Pancreas (tissue), 10 donors: ENCODE results near the gene CALCOCO1. TPM values are rescaled to one million over a fixed set of nuclear protein-coding genes. Genes with fewer than 3 reads are reported as not detected.

Experiments
- ATAC-seq, 4 donors: fragments of 200-7000 bp; cut with Tn5 transposase; one replicate each; pipeline versions ENCODE4 v1.8.0 to v1.9.1; 2020; ENCODE audit warnings: mild to moderate bottlenecking in 4 of 4, moderate library complexity in 4 of 4
- DNase-seq, 6 donors: peaks; one replicate each; pipeline ENCODE4 v3.0.0-alpha.2; 2020
- FAIRE-seq: peaks from 2 replicates; lab custom pipeline; 2012; peaks lifted over from hg19 to GRCh38; lab: Jason Lieb, UNC
- H3K27ac ChIP-seq, 4 donors: fragments of 200-600 bp; sonication (generic); 1 replicate in 3 of 4; 2 replicates in 1 of 4; pipeline versions ENCODE4 v1.5.0 to v1.8.0; 2020
- H3K27me3 ChIP-seq, 4 donors: fragments of 200-600 bp; one replicate each; pipeline ENCODE4 v1.8.0; 2021
- H3K36me3 ChIP-seq, 3 donors: fragments of 200-600 bp; sonication (generic) in 1 of 3; one replicate each; pipeline versions ENCODE4 v1.5.0 to v1.8.0; 2020 to 2021
- H3K4me1 ChIP-seq, 3 donors: fragments of 200-600 bp; one replicate each; pipeline ENCODE4 v1.8.0; 2021
- H3K4me3 ChIP-seq, 4 donors: fragments of 200-600 bp; sonication (generic) in 2 of 4; one replicate each; pipeline versions ENCODE4 v1.5.0 to v1.8.0; 2020 to 2021
- H3K9me3 ChIP-seq, 4 donors: fragments of 200-600 bp; one replicate each; pipeline ENCODE4 v1.8.0; 2021
- WGBS, 2 donors: extraction: QIAGEN DNeasy Blood & Tissue Kit; methylation state at CpG; one replicate each; pipeline ENCODE4 v1.1.7; 2013; 5-methylcytosine and 5-hydroxymethylcytosine counted together
- intact Hi-C, 3 donors: fragments of 100-400 bp; cut with DNase I; formaldehyde crosslinking; loops; one replicate each; pipeline versions ENCODE4 v1.11.1 to v1.14.2; 2022
- polyA plus RNA-seq, 2 donors: library from polyadenylated mRNA; stranded (reverse); fragments of 200-250 nt; gene quantifications; one replicate each; pipeline ENCODE4 v1.2.3, GENCODE V29; 2013
- total RNA-seq, 6 donors: library from RNA; stranded (reverse); fragmentation: NEBNext Ultra II Directional in 4 of 6; extraction: Animal tissue kit (Norgen Biotek cat#: 25700) in 4 of 6; gene quantifications; one replicate each; pipeline versions ENCODE4 v1.2.1 to v1.2.4, GENCODE V29; 2021 to 2023
- TF ChIP-seq, protein P1 (sequence below), 4 donors: fragments of 200-600 bp; sonication (generic) in 3 of 4; IDR thresholded peaks; one replicate each; pipeline versions ENCODE4 v1.5.0 to v1.8.0; 2021; ENCODE audit warnings: antibody characterized with exemption in 4 of 4
- donor health status: healthy with polysubstance abuse.
- donor health status: DM: no; HTN: no; CAD: no; lungs with moderate emphysema.
- donor health status: DM: no; HTN: no; CAD: no.
- donor health status: control.
- donor health status: control.
- donor health status: Bipolar disorder and iron deficiency.
- donor health status: DM: yes; HTN: yes; CAD: no.
- donor health status: DM: no; HTN: no; CAD: no.
- donor health status: DM: no; HTN: no; CAD: no.
- donor health status: DM: yes; HTN: yes; CAD: no.

CALCOCO1 gene
- total and polyA plus RNA-seq, 8 donors: 28.2 to 103 (median 75.2) TPM

DNA sequence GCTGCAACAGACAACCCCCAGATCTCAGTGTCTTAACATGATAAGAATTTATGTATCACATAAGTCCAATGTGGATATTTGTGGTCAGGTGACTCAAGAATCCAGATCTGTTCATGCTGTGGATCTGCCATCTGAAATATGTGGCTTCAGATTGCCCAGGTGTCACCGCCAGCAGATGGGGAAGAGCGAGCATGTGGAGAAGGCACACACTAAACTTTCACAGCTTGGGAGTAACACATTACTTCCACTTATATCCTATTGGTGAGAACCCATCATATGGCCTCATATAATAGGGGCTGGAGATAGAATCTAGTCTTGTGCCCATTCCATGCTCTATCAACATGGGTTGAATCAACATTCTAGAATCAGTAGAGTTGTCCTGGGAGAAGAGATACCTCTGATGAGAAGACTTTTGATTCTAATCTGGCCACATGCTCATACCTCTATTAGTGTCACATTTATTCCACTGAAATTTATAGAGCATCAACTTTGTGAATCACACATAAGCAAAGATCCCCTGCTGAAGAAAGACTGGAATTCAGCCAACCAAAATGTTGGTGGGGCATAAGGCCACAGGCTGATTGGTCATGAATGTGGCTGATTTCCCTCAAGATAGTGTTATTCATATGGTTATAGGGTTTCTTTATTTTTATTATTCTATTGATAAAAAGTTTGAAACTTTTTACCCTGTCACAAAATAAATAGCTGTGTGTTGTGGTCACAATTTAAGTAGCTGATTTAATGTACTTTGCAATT is 6.0 kb upstream of the CALCOCO1 start:
- ATAC-seq (no peak), FAIRE-seq (no peak), DNase-seq (no peak)
- TF ChIP-seq, protein P1, sequence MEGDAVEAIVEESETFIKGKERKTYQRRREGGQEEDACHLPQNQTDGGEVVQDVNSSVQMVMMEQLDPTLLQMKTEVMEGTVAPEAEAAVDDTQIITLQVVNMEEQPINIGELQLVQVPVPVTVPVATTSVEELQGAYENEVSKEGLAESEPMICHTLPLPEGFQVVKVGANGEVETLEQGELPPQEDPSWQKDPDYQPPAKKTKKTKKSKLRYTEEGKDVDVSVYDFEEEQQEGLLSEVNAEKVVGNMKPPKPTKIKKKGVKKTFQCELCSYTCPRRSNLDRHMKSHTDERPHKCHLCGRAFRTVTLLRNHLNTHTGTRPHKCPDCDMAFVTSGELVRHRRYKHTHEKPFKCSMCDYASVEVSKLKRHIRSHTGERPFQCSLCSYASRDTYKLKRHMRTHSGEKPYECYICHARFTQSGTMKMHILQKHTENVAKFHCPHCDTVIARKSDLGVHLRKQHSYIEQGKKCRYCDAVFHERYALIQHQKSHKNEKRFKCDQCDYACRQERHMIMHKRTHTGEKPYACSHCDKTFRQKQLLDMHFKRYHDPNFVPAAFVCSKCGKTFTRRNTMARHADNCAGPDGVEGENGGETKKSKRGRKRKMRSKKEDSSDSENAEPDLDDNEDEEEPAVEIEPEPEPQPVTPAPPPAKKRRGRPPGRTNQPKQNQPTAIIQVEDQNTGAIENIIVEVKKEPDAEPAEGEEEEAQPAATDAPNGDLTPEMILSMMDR (IDR thresholded peaks at IDR 0.05): no peak
- peaks cover 0 to 5% (median 0%) of the 10 kb centered on the region in 3 donors for H3K4me1 ChIP-seq
- no peak overlapping the region for H3K27ac ChIP-seq
- intact Hi-C loops: no loop called here
- no peaks in the 10 kb centered on the region for H3K36me3 ChIP-seq
- WGBS, 2 donors: 94% methylated on average over 2 of the region's 2 CpGs
- H3K4me3 ChIP-seq: no peak overlapping the region
- H3K27me3 ChIP-seq: no peaks in the 10 kb centered on the region
- no peaks in the 10 kb centered on the region for H3K9me3 ChIP-seq

DNA sequence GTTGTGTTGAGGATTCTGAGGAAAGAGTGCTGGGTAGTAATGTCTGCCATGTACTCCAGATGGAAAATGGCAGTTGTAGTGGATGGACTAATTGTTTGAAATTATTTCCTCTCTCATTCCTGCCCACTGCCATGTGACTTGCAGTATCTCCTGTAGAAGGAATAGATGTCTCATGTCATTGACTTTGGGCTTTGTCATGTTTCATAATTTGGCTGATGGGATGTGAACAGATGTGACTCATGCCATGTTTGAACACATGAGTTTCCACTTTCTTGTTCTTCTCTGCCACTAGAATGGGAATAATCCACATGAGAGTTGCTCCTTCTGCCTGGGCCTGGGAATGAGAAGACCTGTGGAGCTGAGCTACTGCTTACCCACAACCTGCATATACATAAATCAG is 2.4 kb upstream of the CALCOCO1 start:
- ATAC-seq (no peak), FAIRE-seq (no peak), DNase-seq (no peak)
- Histone ChIP-seq H3K27me3 (no peaks in the 10 kb centered on the region), H3K27ac (no peak overlapping the region), H3K4me1 (peaks cover 5 to 10% (median 7%) of the 10 kb centered on the region in 3 donors), H3K4me3 (no peak overlapping the region), H3K9me3 (no peaks in the 10 kb centered on the region), H3K36me3 (peaks cover 0 to 2% (median 0%) of the 10 kb centered on the region in 3 donors)
- intact Hi-C loops: no loop called here
- TF ChIP-seq, protein P1 (IDR thresholded peaks at IDR 0.05): no peak

DNA sequence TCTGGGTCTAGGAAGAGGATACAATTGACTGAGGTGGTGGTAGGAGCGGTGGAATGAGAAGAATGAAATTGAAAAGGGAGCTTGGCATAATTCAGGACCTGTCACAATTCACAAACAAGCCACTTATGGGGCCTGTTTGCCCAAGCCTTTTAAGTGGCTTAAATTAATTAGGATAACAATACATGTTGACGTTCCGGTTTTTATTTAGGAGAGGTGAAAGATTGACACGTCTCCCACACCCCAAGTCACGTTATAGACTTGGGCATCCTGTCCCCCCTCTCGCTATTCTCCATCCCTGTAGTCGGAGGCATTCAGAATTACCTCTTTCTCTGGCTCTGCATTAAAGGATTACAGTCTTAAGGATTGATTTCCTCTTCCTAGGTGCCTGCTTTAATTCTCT is 954 bp upstream of the CALCOCO1 start:
- WGBS, 2 donors: 59 to 62% methylated on average over 7 of the region's 7 CpGs
- Histone ChIP-seq H3K9me3 (no peaks in the 10 kb centered on the region), H3K4me3 (peak overlapping the region in 1 of 4 donors; percentile 83), H3K4me1 (peaks cover 5 to 10% (median 7%) of the 10 kb centered on the region in 3 donors), H3K27ac (peak overlapping the region in 3 of 4 donors; percentile 26 to 61 (median 50)), H3K27me3 (no peaks in the 10 kb centered on the region), H3K36me3 (peaks cover 0 to 13% (median 3%) of the 10 kb centered on the region in 3 donors)
- ATAC-seq: no peak
- TF ChIP-seq, protein P1 (IDR thresholded peaks at IDR 0.05): no peak
- FAIRE-seq: no peak
- intact Hi-C loops: no loop called here
- DNase-seq: no peak

DNA sequence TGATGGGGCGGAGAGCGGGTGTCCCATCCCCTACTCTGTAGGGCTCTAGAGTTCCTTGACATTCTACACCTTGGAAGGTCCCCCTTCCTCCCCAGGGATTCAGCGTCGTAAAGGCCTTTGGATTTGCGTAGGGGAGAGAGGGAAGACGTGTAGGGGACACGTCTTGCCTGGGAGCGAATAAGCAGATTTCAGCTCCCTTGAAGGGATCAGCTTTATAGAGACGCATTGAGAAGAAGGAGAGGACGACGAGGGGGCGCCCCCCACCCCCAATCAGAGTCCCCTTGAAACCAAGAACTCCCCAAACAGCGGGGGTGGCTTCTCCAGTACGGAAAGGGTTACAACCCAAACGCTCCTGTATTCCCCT is 324 bp downstream of the CALCOCO1 start:
- ATAC-seq (peak in 3 of 4 donors; percentile 6 to 24 (median 18)), FAIRE-seq (no peak), DNase-seq (no peak)
- peaks cover 0 to 24% (median 12%) of the 10 kb centered on the region in 3 donors for H3K36me3 ChIP-seq
- TF ChIP-seq, protein P1 (IDR thresholded peaks at IDR 0.05): no peak
- peak overlapping the region; percentile 64 to 83 (median 67) for H3K4me3 ChIP-seq
- H3K9me3 ChIP-seq: no peaks in the 10 kb centered on the region
- intact Hi-C loops: no loop called here
- H3K4me1 ChIP-seq: peaks cover 5 to 10% (median 7%) of the 10 kb centered on the region in 3 donors
- H3K27me3 ChIP-seq: no peaks in the 10 kb centered on the region
- 0 to 1% methylated on average over 15 of the region's 15 CpGs for WGBS, 2 donors
- H3K27ac ChIP-seq: peak overlapping the region in 3 of 4 donors; percentile 22 to 69 (median 25)

DNA sequence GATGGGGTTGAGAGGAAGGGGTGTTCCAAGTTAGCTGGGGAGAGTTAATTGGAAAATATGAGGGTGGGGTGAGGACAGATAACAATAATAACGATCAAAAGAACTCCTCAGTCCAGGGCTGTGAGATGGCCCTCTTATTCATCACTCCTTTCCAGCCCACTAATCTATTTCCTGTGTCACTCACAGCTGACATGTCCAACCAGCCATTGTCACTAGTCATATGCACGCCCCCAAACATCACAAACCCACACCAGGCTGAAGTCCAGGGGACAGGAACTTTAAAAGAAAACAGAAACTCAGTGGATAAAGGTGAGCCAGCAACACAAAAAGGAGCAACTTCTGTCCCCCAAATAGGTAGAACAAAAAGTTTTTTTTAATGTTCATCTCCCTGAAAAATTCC is 911 bp downstream of the CALCOCO1 start:
- TF ChIP-seq, protein P1 (IDR thresholded peaks at IDR 0.05): no peak
- FAIRE-seq (no peak), DNase-seq (no peak), ATAC-seq (no peak)
- H3K4me3 ChIP-seq: peak overlapping the region; percentile 64 to 83 (median 67)
- H3K27me3 ChIP-seq: no peaks in the 10 kb centered on the region
- peaks cover 5 to 10% (median 7%) of the 10 kb centered on the region in 3 donors for H3K4me1 ChIP-seq
- H3K36me3 ChIP-seq: peaks cover 0 to 30% (median 12%) of the 10 kb centered on the region in 3 donors
- 5 to 10% methylated on average over 2 of the region's 2 CpGs for WGBS, 2 donors
- intact Hi-C loops: no loop called here
- H3K9me3 ChIP-seq: no peaks in the 10 kb centered on the region
- H3K27ac ChIP-seq: no peak overlapping the region
